ENCODE data around the gene POMGNT1. TPM values are rescaled to one million over a fixed set of nuclear protein-coding genes. Genes with fewer than 3 reads are reported as not detected.
A peak's percentile ranks its signal among the peaks of the same experiment; 100 is the strongest.

Gene POMGNT1
- polyA plus RNA-seq, 3 donors, result 10.3 to 16.7 (median 12.2) TPM

DNA sequence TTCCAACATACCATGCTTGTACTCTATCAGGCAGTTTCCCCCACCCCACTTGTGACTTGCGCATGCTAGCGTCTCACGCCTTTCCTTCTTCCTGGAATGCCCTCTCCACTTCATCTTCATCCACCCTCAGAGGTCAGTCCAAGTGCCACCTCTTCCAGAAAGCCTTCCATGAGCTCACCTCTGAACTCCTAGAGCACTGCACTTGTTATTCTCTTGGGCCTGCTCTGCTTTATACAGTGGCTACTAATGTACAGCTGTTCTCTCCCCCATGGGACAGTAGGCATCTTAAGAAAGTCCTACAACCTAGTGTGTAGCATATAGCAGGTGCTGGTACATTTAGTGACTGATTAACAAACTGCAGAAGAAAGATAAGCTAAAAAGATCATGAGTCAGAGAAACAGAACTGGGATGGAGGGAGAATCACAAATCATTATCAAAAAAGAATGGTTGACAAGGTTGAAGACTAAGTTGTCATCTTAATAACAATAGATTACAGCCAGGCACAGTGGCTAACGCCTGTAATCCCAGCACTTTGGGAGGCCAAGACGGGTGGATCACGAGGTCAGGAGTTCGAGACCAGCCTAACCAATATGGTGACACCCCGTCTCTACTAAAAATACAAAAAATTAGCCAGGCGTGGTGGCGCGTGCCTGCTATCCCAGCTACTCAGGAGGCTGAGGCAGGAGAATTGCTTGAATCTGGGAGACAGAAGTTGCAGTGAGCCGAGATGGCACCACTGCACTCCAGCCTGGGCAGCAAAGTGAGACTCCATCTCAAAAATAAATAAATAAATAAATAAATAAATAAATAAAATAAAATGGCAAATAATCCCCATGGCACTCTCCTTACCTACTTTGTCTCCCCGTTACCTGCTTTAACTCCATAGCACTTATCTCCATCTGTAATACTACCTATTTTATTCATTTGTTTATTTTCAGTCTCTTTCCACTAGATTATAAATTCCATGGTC, 39.6 kb downstream of the POMGNT1 start:
- no peak overlapping the region for H3K4me3 ChIP-seq (replicated peaks in 1 of 3; ENCODE audit: low read depth in 2 of 3, low read length in 3 of 3)
- Mint-ChIP-seq H3K27ac (no peak overlapping the region), H3K4me3 (no peak overlapping the region), H3K27me3 (ENCODE audit: low read depth in 3 of 3) (peaks cover 0 to 2% (median 0%) of the 10 kb centered on the region in 3 donors), H3K4me1 (no peaks in the 10 kb centered on the region), H3K36me3 (no peaks in the 10 kb centered on the region), H3K9me3 (peaks cover 0 to 1% (median 0%) of the 10 kb centered on the region in 7 donors)
- H3K27me3 ChIP-seq (ENCODE audit: control insufficient read depth in 2 of 2, insufficient read depth in 2 of 2, low read length in 2 of 2), result no peaks in the 10 kb centered on the region
- no peaks in the 10 kb centered on the region for H3K4me1 ChIP-seq (ENCODE audit: control insufficient read depth in 1 of 2, insufficient read depth in 2 of 2, low read length in 2 of 2)
- WGBS (ENCODE audit: insufficient coverage), result 97% methylated on average over 6 of the region's 13 CpGs
- H3K27ac ChIP-seq (ENCODE audit: low read depth in 1 of 2, low read length in 2 of 2), result no peak overlapping the region
- H3K36me3 ChIP-seq (replicated peaks in 1 of 2; ENCODE audit: control insufficient read depth in 1 of 2, insufficient read depth in 2 of 2, low read length in 2 of 2), result no peaks in the 10 kb centered on the region
- H3K4me2 ChIP-seq (replicated peaks; ENCODE audit: extremely low read depth, low read length, poor library complexity, severe bottlenecking), result no peak overlapping the region
- DNase-seq, result no peak
- H2AFZ ChIP-seq (ENCODE audit: insufficient read depth, low read depth, low read length, poor library complexity, severe bottlenecking), result no peak overlapping the region
- no peak for TF ChIP-seq CTCF (IDR thresholded peaks at IDR 0.05)
- no peaks in the 10 kb centered on the region for H3K9me3 ChIP-seq (replicated peaks in 1 of 2; ENCODE audit: control insufficient read depth in 1 of 2, insufficient read depth in 1 of 2, low read length in 2 of 2)
- no peaks in the 10 kb centered on the region for H3K79me2 ChIP-seq (ENCODE audit: insufficient read depth, low read length)
- H4K20me1 ChIP-seq (ENCODE audit: insufficient read depth, low read length), result no peaks in the 10 kb centered on the region
- no peak overlapping the region for H3K9ac ChIP-seq (ENCODE audit: insufficient read depth, low read length, poor library complexity, severe bottlenecking)
- intact Hi-C loops (cut with micrococcal nuclease), result no loop called here

GRCh38 chr1:46157916-46158311, 40.3 kb downstream of the POMGNT1 start:
- TF ChIP-seq CTCF (IDR thresholded peaks at IDR 0.05), result no peak

More at GRCh38 chr1:46157916-46158311, 40.3 kb downstream of the POMGNT1 start:
- Histone ChIP-seq H3K79me2 (ENCODE audit: insufficient read depth, low read length) (no peaks in the 10 kb centered on the region), H2AFZ (ENCODE audit: insufficient read depth, low read depth, low read length, poor library complexity, severe bottlenecking) (no peak overlapping the region), H3K4me1 (ENCODE audit: control insufficient read depth in 1 of 2, insufficient read depth in 2 of 2, low read length in 2 of 2) (no peaks in the 10 kb centered on the region), H3K9me3 (replicated peaks in 1 of 2; ENCODE audit: control insufficient read depth in 1 of 2, insufficient read depth in 1 of 2, low read length in 2 of 2) (no peaks in the 10 kb centered on the region), H3K27me3 (ENCODE audit: control insufficient read depth in 2 of 2, insufficient read depth in 2 of 2, low read length in 2 of 2) (no peaks in the 10 kb centered on the region), H4K20me1 (ENCODE audit: insufficient read depth, low read length) (no peaks in the 10 kb centered on the region), H3K4me2 (replicated peaks; ENCODE audit: extremely low read depth, low read length, poor library complexity, severe bottlenecking) (no peak overlapping the region), H3K27ac (ENCODE audit: low read depth in 1 of 2, low read length in 2 of 2) (no peak overlapping the region), H3K4me3 (replicated peaks in 1 of 3; ENCODE audit: low read depth in 2 of 3, low read length in 3 of 3) (no peak overlapping the region), H3K9ac (ENCODE audit: insufficient read depth, low read length, poor library complexity, severe bottlenecking) (no peak overlapping the region), H3K36me3 (replicated peaks in 1 of 2; ENCODE audit: control insufficient read depth in 1 of 2, insufficient read depth in 2 of 2, low read length in 2 of 2) (no peaks in the 10 kb centered on the region)
- 100% methylated on average over 1 of the region's 1 CpG for WGBS (ENCODE audit: insufficient coverage)
- Mint-ChIP-seq H3K27me3 (ENCODE audit: low read depth in 3 of 3) (peaks cover 0 to 2% (median 0%) of the 10 kb centered on the region in 3 donors), H3K4me3 (peak overlapping the region in 1 of 2 donors; percentile 1), H3K27ac (no peak overlapping the region), H3K9me3 (no peaks in the 10 kb centered on the region), H3K36me3 (no peaks in the 10 kb centered on the region), H3K4me1 (no peaks in the 10 kb centered on the region)
- intact Hi-C loops (cut with micrococcal nuclease), result no loop called here
- DNase-seq, result no peak
